Peyer's patch (tissue), 4 donors: ENCODE measurements around the gene NME5.

Experiments used
- POLR2A ChIP-seq, 2 donors: fragments of 450-650 bp; IDR thresholded peaks; one replicate each; pipeline ENCODE4 v1.5.1; 2017; ENCODE audit warnings: antibody characterized with exemption in 2 of 2, mild to moderate bottlenecking in 2 of 2, moderate library complexity in 2 of 2
- TF ChIP-seq, protein P1 (sequence below), 6 experiments: fragments of 450-650 bp in 4 of 6; fragments of 200-600 bp in 2 of 6; sonication (generic) in 1 of 6; IDR thresholded peaks; one replicate each; pipeline ENCODE4 v1.5.1; 2017 to 2019; ENCODE audit warnings: antibody characterized with exemption in 6 of 6, mild to moderate bottlenecking in 3 of 6, moderate library complexity in 1 of 6

- TF ChIP-seq, protein P1, sequence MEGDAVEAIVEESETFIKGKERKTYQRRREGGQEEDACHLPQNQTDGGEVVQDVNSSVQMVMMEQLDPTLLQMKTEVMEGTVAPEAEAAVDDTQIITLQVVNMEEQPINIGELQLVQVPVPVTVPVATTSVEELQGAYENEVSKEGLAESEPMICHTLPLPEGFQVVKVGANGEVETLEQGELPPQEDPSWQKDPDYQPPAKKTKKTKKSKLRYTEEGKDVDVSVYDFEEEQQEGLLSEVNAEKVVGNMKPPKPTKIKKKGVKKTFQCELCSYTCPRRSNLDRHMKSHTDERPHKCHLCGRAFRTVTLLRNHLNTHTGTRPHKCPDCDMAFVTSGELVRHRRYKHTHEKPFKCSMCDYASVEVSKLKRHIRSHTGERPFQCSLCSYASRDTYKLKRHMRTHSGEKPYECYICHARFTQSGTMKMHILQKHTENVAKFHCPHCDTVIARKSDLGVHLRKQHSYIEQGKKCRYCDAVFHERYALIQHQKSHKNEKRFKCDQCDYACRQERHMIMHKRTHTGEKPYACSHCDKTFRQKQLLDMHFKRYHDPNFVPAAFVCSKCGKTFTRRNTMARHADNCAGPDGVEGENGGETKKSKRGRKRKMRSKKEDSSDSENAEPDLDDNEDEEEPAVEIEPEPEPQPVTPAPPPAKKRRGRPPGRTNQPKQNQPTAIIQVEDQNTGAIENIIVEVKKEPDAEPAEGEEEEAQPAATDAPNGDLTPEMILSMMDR (IDR thresholded peaks at IDR 0.05) = no peak
- TF ChIP-seq POLR2A (IDR thresholded peaks at IDR 0.05) = no peak
These were observed 41.6 kb upstream of the NME5 start for GRCh38 chr5:138180841-138181240.
